Activated T-cell treated with anti-CD3 and anti-CD28 coated beads, Interleukin-2, amount 50 U/mL, for 4 hours (primary cell): ENCODE measurements around the gene GPHB5. TPM values are rescaled to one million over a fixed set of nuclear protein-coding genes. Genes with fewer than 3 reads are reported as not detected.
"Not testable (repeated sequence)": the region's sequence is repeated elsewhere in the genome, so short reads cannot be mapped to it uniquely, and the experiment has no call there.

Experiments
- ATAC-seq, 2 donors: fragments of 200-7000 bp; cut with Tn5 transposase; one replicate each; pipeline ENCODE4 v1.10.0; 2021
- DNase-seq: peaks from one replicate; pipeline ENCODE4 v3.0.0-alpha.2; 2020
- H3K27me3 Mint-ChIP-seq: one replicate; pipeline ENCODE4 v1.8.0; 2021; ENCODE audit warnings: low read depth, mixed read lengths
- H3K36me3 Mint-ChIP-seq: one replicate; pipeline ENCODE4 v1.8.0; 2022; ENCODE audit warnings: mixed read lengths; ENCODE audit not compliant: insufficient read depth
- H3K4me1 Mint-ChIP-seq: one replicate; pipeline ENCODE4 v1.8.0; 2021; ENCODE audit warnings: low read depth, mixed read lengths
- H3K4me3 Mint-ChIP-seq: one replicate; pipeline ENCODE4 v1.8.0; 2021; ENCODE audit warnings: mild to moderate bottlenecking, moderate library complexity, mixed read lengths
- H3K9me3 Mint-ChIP-seq: one replicate; pipeline ENCODE4 v1.8.0; 2021; ENCODE audit warnings: mixed read lengths
- total RNA-seq, 3 donors: library from RNA; stranded (reverse); gene quantifications; one replicate each; pipeline ENCODE4 v1.2.1, GENCODE V29; 2021

GPHB5 gene
- total RNA-seq, 3 donors from 2014 or later, result not detected

DNA sequence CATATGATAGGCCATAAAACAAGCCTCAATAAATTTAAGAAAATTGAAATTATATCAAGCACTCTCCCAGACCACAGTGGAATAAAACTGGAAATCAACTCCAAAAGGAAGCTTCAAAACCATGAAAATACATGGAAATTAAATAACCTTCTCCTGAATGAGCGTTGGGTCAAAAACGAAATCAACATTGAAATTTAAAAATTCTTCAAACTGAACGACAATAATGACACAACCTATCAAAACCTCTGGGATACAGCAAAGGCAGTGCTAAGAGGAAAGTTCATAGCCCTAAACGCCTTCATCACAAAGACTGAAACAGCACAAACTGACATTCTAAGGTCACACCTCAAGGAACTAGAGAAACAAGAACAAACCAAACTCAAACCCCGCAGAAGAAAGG, 14.3 kb downstream of the GPHB5 start:
- H3K4me3 Mint-ChIP-seq, H3K36me3 Mint-ChIP-seq, H3K4me1 Mint-ChIP-seq, H3K27me3 Mint-ChIP-seq, DNase-seq, ATAC-seq, H3K9me3 Mint-ChIP-seq: not testable (repeated sequence)

DNA sequence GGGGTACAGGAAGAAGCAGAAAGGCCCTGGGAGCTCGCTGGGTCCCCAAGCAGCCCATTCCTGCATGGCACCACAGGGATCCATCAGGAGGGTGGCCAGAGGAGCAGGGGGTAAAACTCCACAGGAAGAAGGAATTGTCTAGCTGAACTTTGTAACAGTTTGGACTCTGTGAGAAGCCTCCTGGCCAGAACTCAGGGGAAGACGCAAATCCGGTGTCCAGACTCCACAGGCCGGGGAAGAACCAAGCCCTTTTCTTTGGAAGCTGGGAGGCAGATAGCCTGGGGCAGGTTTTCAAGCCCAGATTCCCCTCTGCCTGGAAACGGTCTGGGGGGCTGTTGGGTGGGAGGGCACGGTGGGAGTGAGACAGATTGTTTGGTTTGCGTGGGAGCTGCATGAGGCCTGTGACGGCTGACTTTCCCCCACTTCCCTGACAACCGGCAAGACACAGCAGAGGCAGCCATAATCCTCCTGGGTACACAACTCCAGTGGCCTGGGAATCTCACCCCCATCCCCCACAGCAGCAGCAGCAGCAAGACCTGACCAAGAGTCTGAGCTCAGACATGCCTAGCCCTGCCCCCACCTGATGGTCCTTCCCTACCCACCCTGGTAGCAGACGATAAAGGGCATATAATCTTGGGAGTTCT, 16.7 kb downstream of the GPHB5 start:
- Mint-ChIP-seq H3K36me3 (no peaks in the 10 kb centered on the region), H3K4me3 (no peak overlapping the region), H3K4me1 (peaks cover 3% of the 10 kb centered on the region), H3K27me3 (peaks cover 13% of the 10 kb centered on the region), H3K9me3 (no peaks in the 10 kb centered on the region)
- DNase-seq (no peak), ATAC-seq (no peak)

- ATAC-seq (no peak), DNase-seq (no peak)
- Mint-ChIP-seq H3K36me3 (no peaks in the 10 kb centered on the region), H3K4me1 (peaks cover 9% of the 10 kb centered on the region), H3K27me3 (peaks cover 17% of the 10 kb centered on the region), H3K9me3 (no peaks in the 10 kb centered on the region), H3K4me3 (no peak overlapping the region)
These were observed 17.9 kb downstream of the GPHB5 start for GRCh38 chr14:63300854-63301253.

DNA sequence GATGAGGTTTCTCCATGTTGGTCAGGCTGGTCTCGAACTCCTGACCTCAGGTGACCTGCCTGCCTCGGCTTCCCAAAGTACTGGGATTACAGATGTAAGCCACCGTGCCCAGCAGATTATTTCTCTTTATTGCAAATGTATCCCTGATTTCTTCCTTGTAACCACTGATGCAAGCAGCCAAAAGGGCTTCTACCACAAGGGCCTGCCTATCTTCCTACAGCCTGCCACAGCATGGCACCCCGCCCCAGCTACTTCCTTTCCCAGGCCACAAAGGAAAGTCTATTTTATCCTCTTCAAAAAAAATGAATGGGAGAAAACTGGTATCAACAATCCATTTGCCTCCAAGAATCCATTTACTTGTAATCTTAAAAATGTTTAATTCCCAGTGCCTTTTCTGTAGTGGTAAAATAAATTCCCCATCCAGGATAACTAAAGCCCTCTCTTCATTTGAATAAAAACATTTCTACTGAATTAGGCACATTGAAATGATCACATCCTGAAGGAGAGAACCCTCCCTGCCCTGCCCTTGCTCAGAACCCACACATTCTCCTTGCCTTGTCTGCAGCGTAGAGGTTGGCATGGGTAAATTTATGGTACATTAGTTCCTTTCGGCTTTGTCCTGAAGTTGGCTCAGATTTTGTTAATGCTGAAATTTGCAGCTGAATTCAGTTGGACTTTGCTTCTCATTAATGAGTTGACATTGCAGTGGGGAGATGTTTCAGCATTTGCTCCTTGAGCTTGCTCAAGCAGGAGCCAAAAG, 19.2 kb downstream of the GPHB5 start:
- ATAC-seq (no peak), DNase-seq (no peak)
- H3K36me3 Mint-ChIP-seq, result no peaks in the 10 kb centered on the region
- H3K27me3 Mint-ChIP-seq, result peaks cover 22% of the 10 kb centered on the region
- no peaks in the 10 kb centered on the region for H3K9me3 Mint-ChIP-seq
- H3K4me3 Mint-ChIP-seq, result no peak overlapping the region
- H3K4me1 Mint-ChIP-seq, result peaks cover 16% of the 10 kb centered on the region

- no peaks in the 10 kb centered on the region for H3K9me3 Mint-ChIP-seq
- no peak for DNase-seq
- H3K27me3 Mint-ChIP-seq, result peaks cover 25% of the 10 kb centered on the region
- no peaks in the 10 kb centered on the region for H3K36me3 Mint-ChIP-seq
- H3K4me1 Mint-ChIP-seq, result peaks cover 16% of the 10 kb centered on the region
- no peak overlapping the region for H3K4me3 Mint-ChIP-seq
- no peak for ATAC-seq
These were observed 21.2 kb downstream of the GPHB5 start for GRCh38 chr14:63297372-63298063.

- peaks cover 16% of the 10 kb centered on the region for H3K4me1 Mint-ChIP-seq
- peaks cover 29% of the 10 kb centered on the region for H3K27me3 Mint-ChIP-seq
- DNase-seq (no peak), ATAC-seq (peak in 1 of 2 donors; percentile 52)
- no peaks in the 10 kb centered on the region for H3K36me3 Mint-ChIP-seq
- no peaks in the 10 kb centered on the region for H3K9me3 Mint-ChIP-seq
- no peak overlapping the region for H3K4me3 Mint-ChIP-seq
These were observed 22.6 kb downstream of the GPHB5 start for GRCh38 chr14:63296060-63296563.

GRCh38 chr14:63295231-63295685, 23.5 kb downstream of the GPHB5 start:
- H3K4me3 Mint-ChIP-seq, result peak overlapping the region; percentile 1
- peaks cover 29% of the 10 kb centered on the region for H3K27me3 Mint-ChIP-seq
- DNase-seq, result no peak
- peaks cover 16% of the 10 kb centered on the region for H3K4me1 Mint-ChIP-seq
- no peaks in the 10 kb centered on the region for H3K9me3 Mint-ChIP-seq
- no peaks in the 10 kb centered on the region for H3K36me3 Mint-ChIP-seq
- no peak for ATAC-seq

DNA sequence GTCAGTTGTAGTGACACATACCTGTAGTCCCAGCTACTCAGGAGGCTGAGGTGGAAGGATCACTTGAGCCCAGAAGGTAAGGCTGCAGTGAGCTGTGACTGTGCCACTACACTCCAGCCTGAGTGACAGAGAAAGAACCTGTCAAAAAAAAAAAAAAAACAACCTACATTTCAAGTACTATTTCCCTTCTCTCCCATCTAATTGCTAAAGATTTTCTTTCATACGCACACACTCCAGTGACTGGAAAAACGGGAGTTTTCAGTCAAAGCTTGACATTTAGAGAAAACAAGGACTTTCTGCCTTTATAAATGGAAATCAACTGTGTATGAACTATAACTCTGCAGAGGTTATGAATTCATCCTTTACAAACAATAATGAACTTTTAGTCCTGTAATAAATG, 25.9 kb downstream of the GPHB5 start:
- Mint-ChIP-seq H3K4me1 (peaks cover 13% of the 10 kb centered on the region), H3K36me3 (no peaks in the 10 kb centered on the region), H3K9me3 (no peaks in the 10 kb centered on the region), H3K4me3 (no peak overlapping the region), H3K27me3 (peaks cover 25% of the 10 kb centered on the region)
- ATAC-seq (no peak), DNase-seq (no peak)

DNA sequence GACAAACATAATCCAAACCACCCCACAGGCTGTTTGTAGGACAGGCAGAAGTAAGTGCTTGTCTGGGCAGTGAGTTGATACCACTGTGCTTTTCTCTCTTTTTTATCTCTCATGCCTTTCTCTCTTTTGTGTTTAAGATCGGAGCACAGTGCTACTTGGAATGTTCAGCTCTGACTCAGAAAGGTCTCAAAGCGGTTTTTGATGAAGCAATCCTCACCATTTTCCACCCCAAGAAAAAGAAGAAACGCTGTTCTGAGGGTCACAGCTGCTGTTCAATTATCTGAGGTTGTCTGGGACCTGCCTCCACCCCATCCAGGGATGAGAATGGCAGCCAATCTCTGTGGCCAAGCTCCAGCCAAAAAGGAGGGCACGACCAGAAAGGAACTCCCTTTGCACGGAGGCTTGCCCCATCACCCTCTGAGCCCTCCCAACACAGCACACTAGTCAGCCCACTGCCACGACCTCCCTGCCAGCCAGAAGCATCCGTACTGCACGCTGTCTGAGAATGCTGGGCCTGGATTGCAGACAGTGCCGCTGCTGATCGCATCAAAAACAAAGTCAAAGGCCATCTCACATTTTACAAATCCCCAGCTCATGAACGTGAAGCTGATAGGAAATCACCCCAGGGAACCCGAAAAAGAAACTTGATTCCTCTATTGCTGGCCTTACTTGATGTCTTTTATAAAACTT, 27.8 kb downstream of the GPHB5 start:
- peaks cover 8% of the 10 kb centered on the region for H3K4me1 Mint-ChIP-seq
- DNase-seq (no peak), ATAC-seq (no peak)
- no peaks in the 10 kb centered on the region for H3K36me3 Mint-ChIP-seq
- H3K4me3 Mint-ChIP-seq, result no peak overlapping the region
- H3K9me3 Mint-ChIP-seq, result no peaks in the 10 kb centered on the region
- peaks cover 22% of the 10 kb centered on the region for H3K27me3 Mint-ChIP-seq

- no peaks in the 10 kb centered on the region for H3K4me1 Mint-ChIP-seq
- peaks cover 14% of the 10 kb centered on the region for H3K27me3 Mint-ChIP-seq
- no peak overlapping the region for H3K4me3 Mint-ChIP-seq
- no peak for DNase-seq
- no peaks in the 10 kb centered on the region for H3K9me3 Mint-ChIP-seq
- no peaks in the 10 kb centered on the region for H3K36me3 Mint-ChIP-seq
- no peak for ATAC-seq
These were observed 29.9 kb downstream of the GPHB5 start for GRCh38 chr14:63288853-63289252.

GRCh38 chr14:63287666-63288483, 30.9 kb downstream of the GPHB5 start:
- Mint-ChIP-seq H3K36me3 (no peaks in the 10 kb centered on the region), H3K4me1 (no peaks in the 10 kb centered on the region), H3K4me3 (no peak overlapping the region), H3K9me3 (no peaks in the 10 kb centered on the region), H3K27me3 (peaks cover 14% of the 10 kb centered on the region)
- DNase-seq, result no peak
- ATAC-seq, result no peak

GRCh38 chr14:63286071-63286470, 32.7 kb downstream of the GPHB5 start:
- Mint-ChIP-seq H3K27me3 (peaks cover 5% of the 10 kb centered on the region), H3K4me1 (no peaks in the 10 kb centered on the region), H3K36me3 (no peaks in the 10 kb centered on the region), H3K4me3 (no peak overlapping the region), H3K9me3 (no peaks in the 10 kb centered on the region)
- DNase-seq (no peak), ATAC-seq (no peak)

DNA sequence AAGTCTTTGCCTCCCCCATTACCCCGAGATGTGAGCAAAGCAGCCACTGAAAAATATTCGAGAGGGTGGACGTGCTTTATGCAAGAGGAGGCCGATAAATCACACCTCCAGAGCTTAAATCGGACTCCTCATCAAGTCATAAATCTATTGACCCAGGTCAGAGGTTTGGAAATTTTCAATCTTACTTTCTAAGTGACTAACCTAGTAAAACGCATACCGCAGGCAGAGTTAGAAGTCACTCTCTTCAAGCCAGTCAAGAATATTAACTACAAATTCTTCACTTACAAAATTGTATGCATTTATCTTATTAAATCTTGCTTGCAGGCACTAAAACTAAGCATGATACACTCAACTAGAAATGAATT, 34.9 kb downstream of the GPHB5 start:
- H3K27me3 Mint-ChIP-seq, result no peaks in the 10 kb centered on the region
- ATAC-seq (peak in 1 of 2 donors; percentile 36), DNase-seq (no peak)
- H3K4me3 Mint-ChIP-seq, result no peak overlapping the region
- H3K9me3 Mint-ChIP-seq, result no peaks in the 10 kb centered on the region
- no peaks in the 10 kb centered on the region for H3K36me3 Mint-ChIP-seq
- H3K4me1 Mint-ChIP-seq, result no peaks in the 10 kb centered on the region
